GF-D8 (cell line): ENCODE data around the gene SSBP2.
"Not testable (repeated sequence)": the region's sequence is repeated elsewhere in the genome, so short reads cannot be mapped to it uniquely, and the experiment has no call there.

Source experiments
- DNase-seq: peaks from one replicate; lab custom pipeline; 2025; lab: John Stamatoyannopoulos, UW

The SSBP2 gene

DNA sequence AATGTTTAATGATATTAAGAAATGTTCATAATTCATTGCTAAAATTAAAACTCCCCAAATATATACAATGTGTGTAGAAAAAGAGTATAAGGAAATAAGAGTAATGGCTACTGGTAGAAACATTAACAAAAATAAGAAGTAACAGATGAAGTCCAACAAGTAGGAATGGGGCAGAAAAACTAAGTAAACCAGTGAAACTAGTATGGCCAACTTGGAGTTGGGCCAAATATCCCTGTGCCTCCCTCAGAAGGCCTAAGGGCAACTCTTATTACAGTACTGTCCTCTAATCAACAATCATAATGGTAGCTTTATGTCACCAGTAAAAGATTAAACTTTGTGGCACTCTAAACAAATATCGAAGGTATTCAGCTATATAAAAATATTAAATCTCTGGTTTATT, 93.5 kb downstream of the SSBP2 start:
- DNase-seq: no peak

GRCh38 chr5:81656783-81657182, 94.1 kb downstream of the SSBP2 start:
- no peak for DNase-seq

- no peak for DNase-seq
Observed at GRCh38 chr5:81650987-81651386, 99.9 kb downstream of the SSBP2 start.

DNA sequence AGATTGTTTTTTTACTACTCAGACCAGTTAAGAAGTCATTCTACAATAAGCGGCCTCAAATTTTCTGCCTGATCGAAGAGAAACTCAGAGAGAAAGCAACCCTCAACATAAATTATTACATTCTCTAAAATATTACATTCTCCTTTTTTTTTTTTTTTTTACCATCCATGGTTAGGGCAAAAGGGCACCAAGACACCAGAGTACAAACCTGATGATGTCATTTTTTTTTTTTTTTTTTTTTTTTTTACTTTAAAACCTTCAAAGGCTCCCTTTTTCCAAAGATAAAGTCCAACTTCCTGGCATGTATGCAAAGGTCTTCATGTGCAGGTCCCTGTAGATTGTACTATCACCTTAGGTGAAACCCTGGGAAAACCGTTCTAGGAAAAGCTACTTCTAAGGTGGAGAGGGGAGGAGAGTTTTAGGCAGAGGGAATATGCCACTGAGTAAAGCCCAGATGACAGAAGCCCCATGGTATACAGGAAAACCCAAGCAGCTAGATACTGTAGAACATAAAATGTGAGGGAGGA, 104.4 kb downstream of the SSBP2 start:
- DNase-seq: no peak

DNA sequence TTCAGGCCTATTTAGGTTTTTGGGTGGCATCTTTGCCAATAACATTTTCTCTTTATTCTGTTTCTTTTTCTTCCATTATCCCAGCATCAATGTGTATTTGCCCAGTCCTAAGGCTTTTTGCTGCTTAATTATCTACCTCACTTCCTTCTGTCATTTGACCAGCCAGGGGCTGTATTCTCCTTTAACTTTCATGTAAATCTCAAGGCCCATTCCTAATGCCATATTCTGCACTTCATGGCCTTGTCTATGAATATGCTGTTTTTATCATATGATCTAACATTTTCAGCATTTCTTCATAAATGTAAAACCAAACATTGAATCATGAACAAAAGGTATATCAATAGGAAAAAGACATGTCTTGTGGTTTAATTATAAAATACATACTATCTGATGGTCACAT, 108.7 kb downstream of the SSBP2 start:
- DNase-seq: no peak

GRCh38 chr5:81639556-81639955, 111.3 kb downstream of the SSBP2 start:
- DNase-seq: no peak

- no peak for DNase-seq
Observed at GRCh38 chr5:81638471-81638870, 112.4 kb downstream of the SSBP2 start.

- DNase-seq: peak; percentile 82
Observed at GRCh38 chr5:81633891-81634290, 117.0 kb downstream of the SSBP2 start.

DNA sequence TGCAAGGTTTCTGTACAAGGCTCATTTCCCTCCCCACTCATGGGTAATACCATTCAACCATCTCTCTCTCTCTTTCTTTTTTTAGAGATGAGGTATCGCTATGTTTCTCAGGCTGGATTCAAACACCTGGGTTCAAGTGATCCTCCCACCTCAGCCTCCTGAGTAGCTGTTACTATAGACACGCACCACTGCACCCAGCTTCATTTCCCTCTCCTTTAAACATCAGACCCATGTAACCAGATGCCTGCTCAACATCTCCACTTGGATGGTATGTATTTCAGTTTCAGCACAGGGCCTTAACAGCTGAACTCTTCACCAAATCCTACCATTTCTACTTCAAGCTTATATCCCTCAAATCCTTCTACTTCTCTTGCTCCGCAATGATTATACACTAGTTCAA, 117.4 kb downstream of the SSBP2 start:
- peak; percentile 33 for DNase-seq

GRCh38 chr5:81632679-81633078, 118.2 kb downstream of the SSBP2 start:
- DNase-seq: no peak

DNA sequence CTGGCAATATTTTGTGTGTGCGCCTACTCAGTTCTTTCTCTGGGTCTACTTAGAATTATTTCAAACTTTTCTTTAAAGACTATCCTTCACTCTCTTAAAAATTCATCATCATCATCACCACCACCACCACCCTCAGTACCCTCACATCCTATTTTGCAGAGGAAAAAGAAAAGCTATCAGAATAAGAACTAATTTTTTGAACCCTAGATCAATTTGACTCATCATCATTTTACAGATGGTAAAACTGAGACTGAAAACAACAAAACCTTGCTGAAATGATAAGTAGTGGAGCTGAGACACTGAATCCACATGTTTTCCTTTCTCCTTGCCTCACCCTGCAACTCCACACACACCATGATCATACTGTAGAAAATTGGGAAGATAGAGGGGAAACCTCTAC, 119.3 kb downstream of the SSBP2 start:
- no peak for DNase-seq

DNA sequence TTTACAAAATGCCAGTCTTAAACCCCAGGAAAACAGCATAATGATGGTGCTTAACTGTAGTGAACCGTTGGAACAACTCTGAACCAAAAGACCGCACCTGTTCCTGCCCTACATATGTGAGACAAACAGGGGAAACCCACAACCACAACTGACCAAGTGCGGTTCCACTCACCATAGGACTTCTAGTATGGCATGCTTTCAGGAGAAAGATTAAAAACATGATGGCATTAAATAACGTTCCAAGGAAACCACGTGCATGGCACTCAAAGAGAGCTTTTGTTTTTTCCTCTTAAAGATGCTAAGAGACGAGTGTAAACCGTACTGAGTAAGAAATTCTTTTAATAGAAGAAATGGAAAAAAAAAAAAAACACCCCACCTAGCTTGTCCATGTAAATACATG, 119.8 kb downstream of the SSBP2 start:
- peak; percentile 85 for DNase-seq

- peak; percentile 42 for DNase-seq
Observed at GRCh38 chr5:81630684-81631083, 120.2 kb downstream of the SSBP2 start.

- no peak for DNase-seq
Observed at GRCh38 chr5:81629986-81630385, 120.9 kb downstream of the SSBP2 start.

GRCh38 chr5:81628061-81628460, 122.8 kb downstream of the SSBP2 start:
- DNase-seq: not testable (repeated sequence)

DNA sequence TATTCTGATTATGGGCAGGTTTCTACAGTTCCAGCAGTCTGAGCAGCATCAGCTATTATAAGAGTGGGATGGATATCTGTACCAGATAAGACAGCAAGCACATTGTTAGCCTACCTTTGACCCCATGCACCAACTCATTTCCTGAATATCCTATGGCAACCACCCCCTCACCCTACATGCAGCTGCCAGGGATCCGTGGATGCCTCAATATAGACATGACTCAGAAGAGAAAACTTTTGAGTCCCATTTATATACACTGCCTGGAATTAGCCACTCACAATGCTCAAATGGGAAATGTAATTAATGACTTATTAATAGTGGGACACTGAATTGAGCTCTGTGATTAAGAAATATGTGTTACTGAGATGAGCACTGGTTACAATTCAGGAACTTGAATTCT, 124.4 kb downstream of the SSBP2 start:
- no peak for DNase-seq

GRCh38 chr5:81609810-81610375, 141.0 kb downstream of the SSBP2 start:
- DNase-seq: no peak

DNA sequence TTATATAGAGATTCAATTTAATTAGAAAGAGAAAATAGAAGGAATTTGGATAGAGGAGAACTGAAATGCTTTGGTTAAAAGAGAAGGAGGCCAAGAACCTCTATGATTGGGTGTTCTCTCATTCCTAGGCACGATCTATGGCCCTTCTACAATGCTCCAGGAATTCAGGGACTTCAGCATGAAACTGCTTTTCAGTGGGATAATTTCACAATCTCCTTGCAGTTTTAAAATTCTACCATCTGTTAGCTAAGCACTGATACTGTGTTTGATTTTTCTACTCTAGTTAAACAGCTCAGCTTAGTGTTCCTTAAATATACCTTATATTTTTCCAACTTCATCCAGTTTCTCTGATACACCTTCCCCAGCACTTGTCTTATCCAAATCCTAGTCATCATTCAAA, 141.9 kb downstream of the SSBP2 start:
- no peak for DNase-seq

DNA sequence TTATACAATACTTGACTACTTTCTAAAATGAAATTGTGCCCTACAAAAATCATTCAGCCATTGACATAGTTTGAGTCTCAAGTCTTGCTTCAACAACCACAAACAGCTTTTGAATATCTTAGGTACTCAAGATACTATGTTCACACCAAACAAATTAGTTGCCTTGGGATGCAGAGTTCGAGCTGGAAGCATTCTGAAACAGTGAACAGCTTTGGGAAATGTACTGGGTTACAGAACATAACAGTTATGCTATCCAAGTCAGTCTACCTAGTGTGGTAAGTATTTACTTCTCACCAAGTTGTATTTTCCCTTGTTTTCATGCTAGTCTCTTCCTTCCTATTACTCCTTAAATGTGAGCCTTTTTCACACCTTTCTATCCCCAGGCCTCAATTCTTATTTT, 143.2 kb downstream of the SSBP2 start:
- no peak for DNase-seq

GRCh38 chr5:81606150-81606549, 144.7 kb downstream of the SSBP2 start:
- DNase-seq: no peak

DNA sequence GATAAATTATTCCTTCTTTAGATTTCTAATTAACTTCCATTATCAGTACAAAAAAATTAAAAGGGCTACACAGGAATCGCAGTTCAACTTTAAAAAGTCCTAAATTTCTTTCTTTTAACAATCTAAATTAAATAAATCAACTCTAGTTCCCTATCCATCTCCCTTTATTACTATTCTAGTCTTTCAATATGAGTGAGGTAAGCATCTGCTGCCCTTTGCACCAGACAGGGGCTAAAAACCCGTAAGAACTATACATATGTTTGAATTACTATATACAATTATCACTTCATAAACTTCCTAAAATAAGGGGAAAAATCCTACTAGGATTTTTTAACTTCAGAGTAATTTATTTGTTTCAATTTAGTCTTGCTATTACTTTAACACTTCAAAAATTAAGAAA, 145.6 kb downstream of the SSBP2 start:
- no peak for DNase-seq

- DNase-seq: no peak
Observed at GRCh38 chr5:81604193-81604592, 146.7 kb downstream of the SSBP2 start.

DNA sequence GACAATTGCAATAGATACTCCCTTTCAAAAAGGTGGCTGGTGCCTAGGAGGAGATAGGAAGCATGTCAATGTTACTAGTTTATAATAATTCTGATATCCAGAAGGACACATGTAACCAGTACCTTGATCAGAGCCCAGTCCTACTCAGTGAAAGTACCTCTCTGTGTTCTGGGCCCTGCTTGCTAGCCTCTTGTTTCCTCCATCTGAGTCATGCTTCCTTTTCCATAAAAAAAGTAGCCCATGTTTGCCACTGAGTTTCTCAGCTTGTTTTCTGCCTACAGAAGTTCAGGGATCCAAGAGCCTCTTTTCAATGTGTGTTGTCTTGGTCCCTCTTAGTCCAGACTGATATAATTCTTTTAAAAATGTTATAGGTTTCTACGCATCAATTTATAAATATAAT, 149.0 kb downstream of the SSBP2 start:
- no peak for DNase-seq

GRCh38 chr5:81592085-81592484, 158.8 kb downstream of the SSBP2 start:
- DNase-seq: not testable (repeated sequence)
